T-cell (primary cell): Measurements from ENCODE around the gene NDST1. TPM values are rescaled to one million over a fixed set of nuclear protein-coding genes. Genes with fewer than 3 reads are reported as not detected.

ENCODE experiments used
- ATAC-seq, 4 experiments: fragments of 200-7000 bp in 3 of 4; fragments of 150-1000 bp in 1 of 4; cut with Tn5 transposase; replicated peaks in 1 of 4; 1 replicate in 3 of 4; 2 replicates in 1 of 4; pipeline ENCODE4 v1.10.0; 2021; ENCODE audit warnings: moderate library complexity in 3 of 4, mild to moderate bottlenecking in 2 of 4, moderate number of reproducible peaks in 1 of 4
- CTCF ChIA-PET, 2 donors: fragments of 300-600 bp; sonication (Branson Sonifier 250); formaldehyde crosslinking; loops; one replicate each; lab custom pipeline; 2022; ENCODE audit warnings: antibody characterized with exemption in 2 of 2; lab: Charles Lee
- POLR2A ChIA-PET, 2 donors: fragments of 300-600 bp; sonication (Branson Sonifier 250); formaldehyde crosslinking; loops; one replicate each; lab custom pipeline; 2022; ENCODE audit warnings: antibody characterized with exemption in 2 of 2; lab: Charles Lee
- DNase-seq, 35 experiments: peaks; one replicate each; pipeline versions ENCODE4 v3.0.0 to v3.0.0-alpha.2; 2013 to 2023
- H3K27ac ChIP-seq: one replicate; pipeline ENCODE4 v1.5.1; 2013; ENCODE audit warnings: low read length
- H3K27me3 ChIP-seq, 2 experiments: replicated peaks in 1 of 2; 1 replicate in 1 of 2; 2 replicates in 1 of 2; pipeline versions ENCODE4 v1.6.1 to v1.7.0; 2013; ENCODE audit warnings: low read length in 1 of 2, mixed read lengths in 1 of 2; ENCODE audit not compliant: control insufficient read depth in 2 of 2, insufficient read depth in 2 of 2; ENCODE audit errors: extremely low read depth in 1 of 2
- H3K36me3 ChIP-seq, 2 donors: 1 replicate in 1 of 2; 2 replicates in 1 of 2; pipeline versions ENCODE4 v1.6.1 to v1.7.0; 2013; ENCODE audit warnings: low read length in 1 of 2; ENCODE audit not compliant: control insufficient read depth in 2 of 2, insufficient read depth in 1 of 2; ENCODE audit errors: extremely low read depth in 1 of 2
- H3K4me1 ChIP-seq, 2 experiments: 1 replicate in 1 of 2; 2 replicates in 1 of 2; pipeline versions ENCODE4 v1.6.1 to v1.7.0; 2013; ENCODE audit warnings: low read length in 2 of 2, mixed read lengths in 1 of 2; ENCODE audit not compliant: insufficient read depth in 2 of 2, control insufficient read depth in 1 of 2; ENCODE audit errors: extremely low read depth in 1 of 2
- H3K4me3 ChIP-seq, 2 donors: 1 replicate in 1 of 2; 2 replicates in 1 of 2; pipeline versions ENCODE4 v1.5.1 to v1.7.0; 2013; ENCODE audit warnings: mild to moderate bottlenecking in 2 of 2, low read length in 1 of 2, moderate library complexity in 1 of 2; ENCODE audit not compliant: control insufficient read depth in 1 of 2; ENCODE audit errors: extremely low read depth in 1 of 2
- H3K9me3 ChIP-seq: 2 replicates; pipeline ENCODE4 v1.7.0; 2013
- H3K27ac Mint-ChIP-seq, 2 donors: one replicate each; pipeline ENCODE4 v1.8.0; 2020 to 2021; ENCODE audit warnings: mild to moderate bottlenecking in 2 of 2, mixed read lengths in 2 of 2
- H3K27me3 Mint-ChIP-seq, 2 donors: one replicate each; pipeline ENCODE4 v1.8.0; 2021 to 2022; ENCODE audit warnings: mixed read lengths in 2 of 2
- H3K36me3 Mint-ChIP-seq: one replicate; pipeline ENCODE4 v1.8.0; 2021; ENCODE audit warnings: mixed read lengths
- H3K4me1 Mint-ChIP-seq, 3 donors: one replicate each; pipeline ENCODE4 v1.8.0; 2020 to 2022; ENCODE audit warnings: mixed read lengths in 3 of 3, mild to moderate bottlenecking in 1 of 3
- H3K4me3 Mint-ChIP-seq, 3 donors: one replicate each; pipeline ENCODE4 v1.8.0; 2020 to 2022; ENCODE audit warnings: mild to moderate bottlenecking in 3 of 3, mixed read lengths in 3 of 3, moderate library complexity in 3 of 3
- H3K9me3 Mint-ChIP-seq, 3 donors: one replicate each; pipeline ENCODE4 v1.8.0; 2020 to 2022; ENCODE audit warnings: mixed read lengths in 3 of 3
- WGBS: methylation state at CpG from one replicate; pipeline ENCODE4 v1.1.5; 2013; ENCODE audit warnings: missing lambda C conversion rate; ENCODE audit not compliant: insufficient coverage; 5-methylcytosine and 5-hydroxymethylcytosine counted together
- total RNA-seq, 35 experiments: library from RNA in 6 of 35; stranded (reverse) in 6 of 35; fragments of 120-200 nt in 1 of 35; gene quantifications; one replicate each; pipeline versions ENCODE4 v1.2.1 to v1.2.4 and lab custom pipeline; 2013 to 2026

The NDST1 gene
- total RNA-seq, 5 donors from 2014 or later (not counting 1 experiment from before 2014, with no cell fraction given): 0.83 to 2.0 (median 1.2) TPM

GRCh38 chr5:150502847-150503246 lies 5.1 kb upstream of the NDST1 start:
- no peak overlapping the region for H3K27ac ChIP-seq
- CTCF ChIA-PET: interaction anchor here in 1 of 2 donors (0.5 kb wide), 1 partner anchor 9 kb away, joined by 7 read pairs; no protein-coding TSS in a partner anchor
- ATAC-seq (no peak), DNase-seq (no peak)
- H3K4me3 Mint-ChIP-seq: no peak overlapping the region
- no peaks in the 10 kb centered on the region for H3K4me1 Mint-ChIP-seq
- H3K9me3 ChIP-seq: no peaks in the 10 kb centered on the region
- H3K27me3 ChIP-seq: peaks cover 0 to 5% of the 10 kb centered on the region in 2 experiments
- H3K27ac Mint-ChIP-seq: no peak overlapping the region
- no peaks in the 10 kb centered on the region for H3K27me3 Mint-ChIP-seq
- no peaks in the 10 kb centered on the region for H3K9me3 Mint-ChIP-seq
- POLR2A ChIA-PET: no interaction called here
- no peaks in the 10 kb centered on the region for H3K36me3 Mint-ChIP-seq
- no CpG with 5 or more reads among the region's 3 CpGs for WGBS
- no peaks in the 10 kb centered on the region for H3K36me3 ChIP-seq
- no peak overlapping the region for H3K4me3 ChIP-seq
- no peaks in the 10 kb centered on the region for H3K4me1 ChIP-seq

GRCh38 chr5:150503386-150503785 lies 4.5 kb upstream of the NDST1 start:
- CTCF ChIA-PET: no interaction called here

GRCh38 chr5:150503977-150504620 lies 3.8 kb upstream of the NDST1 start:
- Histone ChIP-seq H3K36me3 (no peaks in the 10 kb centered on the region), H3K4me3 (no peak overlapping the region), H3K27ac (no peak overlapping the region), H3K27me3 (peaks cover 0 to 5% of the 10 kb centered on the region in 2 experiments), H3K9me3 (no peaks in the 10 kb centered on the region), H3K4me1 (no peaks in the 10 kb centered on the region)
- H3K4me3 Mint-ChIP-seq: no peak overlapping the region
- no peaks in the 10 kb centered on the region for H3K36me3 Mint-ChIP-seq
- WGBS: 77% methylated on average over 9 of the region's 9 CpGs
- no peak overlapping the region for H3K27ac Mint-ChIP-seq
- H3K9me3 Mint-ChIP-seq: no peaks in the 10 kb centered on the region
- ChIA-PET POLR2A (no interaction called here), CTCF (no interaction called here)
- no peaks in the 10 kb centered on the region for H3K4me1 Mint-ChIP-seq
- no peaks in the 10 kb centered on the region for H3K27me3 Mint-ChIP-seq
- no peak for ATAC-seq
- no peak for DNase-seq

More at GRCh38 chr5:150503386-150503785, 4.5 kb upstream of the NDST1 start:
- no peaks in the 10 kb centered on the region for H3K27me3 Mint-ChIP-seq
- no peaks in the 10 kb centered on the region for H3K9me3 ChIP-seq
- no peaks in the 10 kb centered on the region for H3K4me1 ChIP-seq
- no peaks in the 10 kb centered on the region for H3K36me3 ChIP-seq
- no peak overlapping the region for H3K27ac Mint-ChIP-seq
- POLR2A ChIA-PET: no interaction called here
- H3K27ac ChIP-seq: no peak overlapping the region
- no peak overlapping the region for H3K4me3 ChIP-seq
- no peaks in the 10 kb centered on the region for H3K4me1 Mint-ChIP-seq
- H3K27me3 ChIP-seq: peaks cover 0 to 5% of the 10 kb centered on the region in 2 experiments
- H3K9me3 Mint-ChIP-seq: no peaks in the 10 kb centered on the region
- DNase-seq (no peak), ATAC-seq (no peak)
- no peaks in the 10 kb centered on the region for H3K36me3 Mint-ChIP-seq
- no peak overlapping the region for H3K4me3 Mint-ChIP-seq
- WGBS: no CpG with 5 or more reads among the region's 4 CpGs

- Mint-ChIP-seq H3K9me3 (no peaks in the 10 kb centered on the region), H3K27me3 (no peaks in the 10 kb centered on the region), H3K27ac (no peak overlapping the region), H3K36me3 (no peaks in the 10 kb centered on the region), H3K4me1 (no peaks in the 10 kb centered on the region), H3K4me3 (no peak overlapping the region)
- ATAC-seq (no peak), DNase-seq (no peak)
- Histone ChIP-seq H3K4me1 (no peaks in the 10 kb centered on the region), H3K36me3 (no peaks in the 10 kb centered on the region), H3K9me3 (no peaks in the 10 kb centered on the region), H3K4me3 (no peak overlapping the region), H3K27me3 (peaks cover 0 to 5% of the 10 kb centered on the region in 2 experiments), H3K27ac (no peak overlapping the region)
- 90% methylated on average over 3 of the region's 8 CpGs for WGBS
- CTCF ChIA-PET: no interaction called here
- POLR2A ChIA-PET: interaction anchor here in 1 of 2 donors (0.6 kb wide), 1 partner anchor 1142 kb away, joined by 3 read pairs; no protein-coding TSS in a partner anchor
Observed at GRCh38 chr5:150505041-150505511, 2.9 kb upstream of the NDST1 start.

- Mint-ChIP-seq H3K4me3 (no peak overlapping the region), H3K27ac (no peak overlapping the region)
- 85% methylated on average over 7 of the region's 8 CpGs for WGBS
Observed at GRCh38 chr5:150505816-150506215, 2.1 kb upstream of the NDST1 start.

GRCh38 chr5:150506571-150507473 lies 1.1 kb upstream of the NDST1 start:
- DNase-seq: no peak
- no peaks in the 10 kb centered on the region for H3K27me3 Mint-ChIP-seq
- H3K27ac Mint-ChIP-seq: no peak overlapping the region
- no peak overlapping the region for H3K4me3 ChIP-seq
- H3K27me3 ChIP-seq: peaks cover 0 to 5% of the 10 kb centered on the region in 2 experiments
- WGBS: 63% methylated on average over 8 of the region's 11 CpGs
- CTCF ChIA-PET: interaction anchor here in 1 of 2 donors (0.5 kb wide), 1 partner anchor 27 kb away, joined by 4 read pairs; no protein-coding TSS in a partner anchor
- ATAC-seq: no peak
- H3K4me1 ChIP-seq: no peaks in the 10 kb centered on the region
- no peak overlapping the region for H3K4me3 Mint-ChIP-seq
- POLR2A ChIA-PET: no interaction called here
- H3K9me3 Mint-ChIP-seq: no peaks in the 10 kb centered on the region
- H3K9me3 ChIP-seq: no peaks in the 10 kb centered on the region
- H3K36me3 ChIP-seq: no peaks in the 10 kb centered on the region
- no peak overlapping the region for H3K27ac ChIP-seq
- H3K36me3 Mint-ChIP-seq: no peaks in the 10 kb centered on the region
- H3K4me1 Mint-ChIP-seq: no peaks in the 10 kb centered on the region

More at GRCh38 chr5:150505816-150506215, 2.1 kb upstream of the NDST1 start:
- H3K9me3 Mint-ChIP-seq: no peaks in the 10 kb centered on the region
- Histone ChIP-seq H3K27me3 (no peaks in the 10 kb centered on the region), H3K27ac (no peak overlapping the region), H3K36me3 (no peaks in the 10 kb centered on the region), H3K4me1 (no peaks in the 10 kb centered on the region), H3K9me3 (no peaks in the 10 kb centered on the region), H3K4me3 (no peak overlapping the region)
- H3K36me3 Mint-ChIP-seq: no peaks in the 10 kb centered on the region
- no peak for ATAC-seq
- no peak for DNase-seq
- H3K27me3 Mint-ChIP-seq: no peaks in the 10 kb centered on the region
- ChIA-PET CTCF (no interaction called here), POLR2A (interaction anchor here in 1 of 2 donors (0.6 kb wide), 2 partner anchors 100 to 1143 kb away, joined by 3 read pairs; no protein-coding TSS in a partner anchor)
- H3K4me1 Mint-ChIP-seq: no peaks in the 10 kb centered on the region
